Daoy (cell line): Measurements from ENCODE around the gene BOK. TPM values are rescaled to one million over a fixed set of nuclear protein-coding genes. Genes with fewer than 3 reads are reported as not detected.
"Not testable (repeated sequence)": the region's sequence is repeated elsewhere in the genome, so short reads cannot be mapped to it uniquely, and the experiment has no call there.

Experiments
- DNase-seq: peaks from one replicate; pipeline ENCODE4 v3.0.0-alpha.2; 2015; ENCODE audit warnings: low read depth
- total RNA-seq: library from RNA; depleted of rRNA; stranded (reverse); fragments of >200 nt; shearing (Covaris generic); gene quantifications from 2 replicates; pipeline ENCODE4 v1.2.3, GENCODE V29; 2014; rRNA removed

Gene BOK, protein sequence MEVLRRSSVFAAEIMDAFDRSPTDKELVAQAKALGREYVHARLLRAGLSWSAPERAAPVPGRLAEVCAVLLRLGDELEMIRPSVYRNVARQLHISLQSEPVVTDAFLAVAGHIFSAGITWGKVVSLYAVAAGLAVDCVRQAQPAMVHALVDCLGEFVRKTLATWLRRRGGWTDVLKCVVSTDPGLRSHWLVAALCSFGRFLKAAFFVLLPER
- 3.3 and 4.6 TPM in 2 replicates for total RNA-seq

DNA sequence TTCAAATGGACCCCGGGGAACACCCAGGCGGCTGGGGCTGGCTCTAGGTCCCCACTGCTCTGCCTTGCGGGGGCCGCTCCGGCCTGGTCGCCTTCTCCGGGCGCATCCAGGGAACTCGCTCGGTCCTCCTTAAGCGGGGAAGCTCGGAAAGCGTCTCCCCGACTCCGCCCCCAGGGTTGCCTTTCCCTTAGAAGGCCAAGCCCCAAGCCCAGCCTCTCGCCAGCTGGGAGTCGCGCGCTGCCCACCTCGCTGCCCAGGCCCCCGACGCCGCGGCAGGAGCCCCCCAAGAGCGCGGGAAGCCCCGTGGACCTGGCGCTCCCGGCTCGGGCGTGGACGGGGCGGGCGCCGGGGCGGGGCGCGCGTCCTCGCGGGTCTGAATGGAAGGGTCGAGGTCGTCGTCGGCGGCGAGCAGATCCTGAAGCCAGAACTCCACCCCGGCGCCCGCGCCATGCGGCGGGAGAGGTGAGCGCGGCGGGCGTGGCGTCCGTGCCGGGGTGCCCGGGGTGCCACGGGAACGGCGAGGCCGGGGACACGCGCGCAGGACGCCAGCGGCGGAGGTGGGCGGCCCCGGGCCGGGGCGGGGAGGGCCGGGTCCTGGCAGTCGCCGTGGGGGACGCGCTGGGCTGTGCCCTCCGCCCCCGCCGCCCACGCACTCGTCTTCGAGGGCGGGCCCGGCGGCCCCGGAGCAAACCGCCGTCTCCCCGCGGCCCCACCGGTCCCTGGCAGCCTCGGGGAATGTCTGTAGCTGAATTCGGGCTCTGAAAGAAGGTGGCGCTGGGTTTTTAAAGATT lies at the start of gene BOK:
Gene BOK, plus strand, starts transcription at position 214 of the 791 bp plus-strand sequence. CDS start 739 bp downstream, outside the sequence.
- peak; percentile 42 for DNase-seq

DNA sequence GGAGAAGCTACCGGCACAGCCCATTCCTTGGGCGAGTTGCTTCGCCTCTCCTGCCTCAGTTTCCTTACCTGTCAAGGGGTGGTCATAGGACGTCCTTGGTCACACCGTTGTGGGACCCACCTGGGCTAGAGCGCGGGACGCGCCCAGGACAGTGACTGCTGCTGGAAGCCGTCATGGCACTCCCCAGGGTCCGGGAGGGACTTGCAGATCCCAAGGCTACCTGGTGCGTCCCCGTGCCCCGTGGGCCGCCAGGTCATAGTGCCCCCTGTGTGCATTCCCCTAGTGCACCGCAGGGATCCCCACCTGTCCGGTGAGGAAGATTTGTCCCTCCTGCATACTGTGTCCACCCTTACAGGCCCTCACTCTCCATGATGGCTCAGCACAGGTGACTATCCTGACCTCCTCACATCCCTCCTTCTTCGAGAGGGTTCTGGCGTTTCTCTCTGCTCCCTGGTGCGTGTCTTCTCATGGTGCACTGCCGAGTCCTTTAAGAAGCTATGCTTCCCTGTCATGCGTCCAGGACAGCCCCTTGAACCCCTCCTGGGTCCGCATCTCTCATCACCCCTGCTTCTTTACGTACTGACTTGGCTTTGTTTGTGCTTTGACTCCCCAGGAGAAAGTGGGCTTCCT lies 49.3 kb upstream of the BOK start:
- no peak for DNase-seq

DNA sequence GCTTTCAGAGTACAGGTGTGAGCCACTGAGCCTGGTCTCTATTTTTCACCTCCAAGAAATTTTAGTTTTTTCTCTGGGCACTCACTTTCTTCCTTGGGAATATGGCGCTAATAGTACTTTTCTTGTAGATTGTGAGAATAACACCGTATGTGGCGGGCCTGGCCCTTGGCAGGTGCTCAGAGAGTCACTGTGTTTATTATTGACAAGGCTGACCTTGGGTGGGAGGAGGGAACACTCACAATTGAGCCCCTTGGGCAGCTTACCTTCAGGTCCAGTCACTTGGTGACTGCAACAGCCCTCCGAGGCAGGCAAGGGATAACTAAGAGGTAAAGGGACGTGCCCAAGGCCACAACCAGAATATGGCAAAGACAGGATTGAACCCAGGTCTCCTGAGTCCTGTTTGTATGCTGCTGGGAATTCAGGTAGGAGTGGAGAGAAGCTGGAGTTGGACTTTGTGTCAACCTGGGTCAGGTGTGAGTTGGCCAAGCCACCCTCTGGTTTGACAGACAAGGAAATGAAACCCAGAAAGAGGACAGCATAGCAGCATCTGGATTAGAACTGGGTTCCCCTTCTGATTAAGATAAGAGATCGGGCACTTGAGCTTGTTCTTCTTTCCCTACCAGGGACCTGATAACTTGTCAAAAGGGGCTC lies 47.3 kb upstream of the BOK start:
- DNase-seq: no peak

DNA sequence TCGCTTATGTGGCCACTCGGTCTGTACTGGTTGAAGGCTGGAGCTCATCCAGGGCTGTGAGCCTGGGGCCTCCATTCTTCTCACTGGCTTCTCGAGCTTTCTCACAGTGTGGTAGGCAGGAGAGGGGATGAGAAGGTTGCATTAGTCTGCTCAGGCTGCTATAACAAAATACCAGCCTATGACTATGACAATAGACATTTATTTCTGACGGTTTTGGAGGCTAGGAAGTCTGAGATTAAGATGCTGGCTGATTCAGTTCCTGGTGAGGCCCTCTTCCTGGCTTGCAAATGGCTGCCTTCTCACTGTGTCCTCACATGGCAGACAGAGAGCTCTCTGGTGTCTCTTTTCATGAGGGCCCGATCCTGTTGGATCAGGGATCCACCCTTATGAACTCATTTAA lies 44.0 kb upstream of the BOK start:
- no peak for DNase-seq

DNA sequence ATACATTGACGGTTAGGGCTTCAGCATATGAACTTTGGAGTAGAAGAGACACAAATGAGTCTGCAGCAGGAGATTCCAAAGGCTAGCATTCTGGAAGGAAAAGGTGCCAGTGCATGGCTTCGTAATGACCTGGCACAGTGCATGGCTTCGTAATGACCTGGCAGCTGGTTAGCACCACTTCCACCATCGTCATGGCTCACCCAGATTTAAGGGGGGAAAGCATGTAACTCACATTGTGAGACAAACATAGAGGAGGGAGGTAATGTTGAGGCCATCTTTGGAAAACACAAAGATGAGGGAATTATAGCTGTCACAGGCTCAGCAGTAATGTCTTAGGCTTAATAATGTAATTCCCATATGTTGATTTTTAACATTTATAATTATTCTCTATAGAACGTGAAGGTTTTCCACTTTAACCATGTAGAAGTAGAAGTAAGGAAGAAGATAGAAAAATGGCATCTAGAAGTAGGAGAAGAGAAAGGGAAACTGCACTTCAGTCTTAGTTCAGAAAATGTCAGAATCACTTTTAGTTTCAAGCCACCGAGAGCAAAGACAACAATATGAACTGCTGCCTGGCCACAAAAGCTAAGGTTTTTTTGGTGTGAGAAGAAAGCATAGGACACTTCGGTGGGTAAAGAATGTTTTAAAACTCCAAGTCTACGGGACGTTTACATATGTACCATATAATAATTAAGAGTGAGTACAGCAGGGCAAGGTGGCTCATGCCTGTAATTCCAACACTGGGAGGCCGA lies 43.4 kb upstream of the BOK start:
- DNase-seq: no peak

DNA sequence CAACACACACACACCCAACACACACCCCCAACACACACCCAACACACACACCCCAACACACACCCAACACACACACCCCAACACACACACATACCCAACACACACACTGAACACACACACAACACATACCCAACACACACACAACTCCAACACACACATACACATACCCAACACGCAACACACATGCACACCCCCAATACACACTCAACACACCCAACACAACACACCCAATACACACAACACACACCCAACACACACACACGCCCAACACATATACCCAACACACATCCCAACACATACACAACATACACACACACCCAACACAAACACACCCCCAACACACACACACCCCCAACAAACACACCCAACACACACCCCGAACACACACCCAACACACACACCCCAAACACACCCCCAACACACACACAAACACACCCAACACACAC lies 42.0 kb upstream of the BOK start:
- no peak for DNase-seq

DNA sequence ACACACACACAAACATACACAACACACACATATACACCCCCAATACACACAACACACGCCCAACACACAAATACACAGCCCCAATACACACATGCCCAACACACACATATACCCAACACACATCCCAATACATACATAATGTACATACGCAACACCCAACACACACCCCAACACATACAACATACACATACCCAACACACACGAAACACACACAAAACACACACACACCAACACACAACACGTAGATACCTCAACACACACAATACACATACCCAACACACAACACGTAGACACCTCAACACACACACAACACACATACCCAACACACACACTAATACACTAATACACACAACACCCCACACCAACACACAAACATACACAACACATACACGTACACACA lies 41.2 kb upstream of the BOK start:
- no peak for DNase-seq

DNA sequence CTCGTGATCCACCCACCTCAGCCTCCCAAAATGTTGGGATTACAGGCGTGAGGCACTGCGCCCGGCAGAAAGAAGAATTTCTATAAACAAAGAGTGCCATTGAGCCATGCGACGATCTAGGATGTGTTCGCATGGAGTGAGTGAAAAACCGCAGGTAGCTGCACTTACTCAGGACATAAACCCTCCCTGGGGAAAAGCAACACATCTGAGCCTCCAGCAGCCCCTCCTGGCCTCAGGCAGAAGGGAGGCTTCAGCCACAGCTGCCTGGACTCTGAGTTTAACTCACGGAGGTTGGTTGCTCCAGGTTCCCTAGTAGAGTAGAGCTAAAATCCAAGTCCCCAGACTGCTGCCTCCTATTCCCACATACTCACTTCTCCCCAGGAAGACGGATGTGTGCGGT lies 38.9 kb upstream of the BOK start:
- DNase-seq: no peak

DNA sequence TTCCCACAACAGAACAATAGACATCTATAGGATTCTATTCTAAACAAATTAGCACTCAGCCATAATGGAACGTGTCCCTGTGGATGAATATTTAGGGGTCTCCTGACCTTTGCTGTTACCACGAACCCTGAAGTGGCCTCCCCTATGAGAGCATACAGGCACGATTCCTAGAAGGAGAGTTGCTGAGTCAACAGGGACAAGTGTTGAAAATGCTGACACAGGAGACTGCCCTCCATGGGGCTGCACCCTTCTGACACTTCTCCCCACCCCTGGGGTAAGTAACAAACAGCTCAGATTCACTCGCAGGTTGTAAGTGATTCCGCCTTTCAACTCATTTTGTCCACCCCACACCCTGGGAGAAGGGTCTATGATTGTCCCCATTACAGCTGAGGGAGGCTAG lies 36.1 kb upstream of the BOK start:
- DNase-seq: no peak

DNA sequence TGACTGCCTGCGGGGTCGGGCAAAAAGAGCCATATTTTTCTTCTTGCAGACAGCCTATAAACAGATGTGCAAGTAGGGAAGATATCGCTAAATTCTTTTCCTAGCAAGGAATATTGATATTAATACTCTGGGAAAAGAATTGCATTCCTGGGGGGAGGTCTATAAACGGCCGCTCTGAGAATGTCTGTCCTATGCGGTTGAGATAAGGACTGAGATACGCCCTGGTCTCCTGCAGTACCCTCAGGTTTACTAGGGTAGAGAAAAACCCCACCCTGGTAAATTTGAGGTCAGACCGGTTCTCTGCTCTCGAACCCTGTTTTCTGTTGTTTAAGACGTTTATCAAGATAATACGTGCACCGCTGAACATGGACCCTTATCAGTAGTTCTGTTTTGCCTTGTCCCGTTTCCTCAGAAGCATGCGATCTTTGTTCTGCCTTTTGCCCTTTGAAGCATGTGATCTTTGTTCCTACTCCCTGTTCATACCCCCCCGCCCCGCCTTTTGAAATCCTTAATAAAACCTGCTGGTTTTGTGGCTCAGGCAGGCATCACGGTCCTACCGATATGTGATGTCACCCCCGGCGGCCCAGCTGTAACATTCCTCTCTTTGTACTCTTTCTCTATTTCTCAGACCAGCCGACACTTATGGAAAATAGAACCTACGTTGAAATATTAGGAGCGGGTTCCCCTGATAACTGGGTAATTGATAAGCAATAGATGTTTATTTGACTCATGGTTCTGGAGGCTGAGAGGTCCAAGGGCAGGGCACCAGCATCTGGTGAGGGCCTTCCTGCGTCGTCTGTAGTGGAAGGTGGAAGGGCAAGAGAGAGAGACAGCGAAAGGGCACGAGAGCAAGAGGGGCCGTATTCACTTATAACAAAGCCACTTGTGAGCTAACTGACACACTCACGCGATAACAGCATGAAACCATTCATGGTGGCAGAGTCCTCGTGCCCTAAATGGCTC lies 32.4 kb upstream of the BOK start:
- DNase-seq: not testable (repeated sequence)

DNA sequence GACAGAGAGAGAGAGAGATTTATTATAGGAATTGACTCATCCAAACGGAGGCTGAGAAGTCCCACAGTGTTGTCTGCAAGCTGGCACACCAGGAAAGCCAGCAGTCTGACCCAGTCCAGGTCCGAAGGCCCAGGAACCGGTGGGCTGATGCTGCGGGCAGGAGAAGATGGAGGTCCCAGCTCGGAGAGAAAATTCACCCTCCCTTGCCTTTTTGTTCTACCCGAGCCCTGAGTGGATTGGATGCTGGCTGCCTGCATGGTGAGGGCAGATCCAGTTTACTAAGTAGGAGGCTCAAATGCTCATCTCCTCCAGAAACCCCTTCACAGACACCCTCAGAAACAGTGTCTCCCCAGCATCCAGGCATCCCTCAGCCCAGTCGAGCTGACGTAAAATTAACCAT lies 28.0 kb upstream of the BOK start:
- DNase-seq: no peak

DNA sequence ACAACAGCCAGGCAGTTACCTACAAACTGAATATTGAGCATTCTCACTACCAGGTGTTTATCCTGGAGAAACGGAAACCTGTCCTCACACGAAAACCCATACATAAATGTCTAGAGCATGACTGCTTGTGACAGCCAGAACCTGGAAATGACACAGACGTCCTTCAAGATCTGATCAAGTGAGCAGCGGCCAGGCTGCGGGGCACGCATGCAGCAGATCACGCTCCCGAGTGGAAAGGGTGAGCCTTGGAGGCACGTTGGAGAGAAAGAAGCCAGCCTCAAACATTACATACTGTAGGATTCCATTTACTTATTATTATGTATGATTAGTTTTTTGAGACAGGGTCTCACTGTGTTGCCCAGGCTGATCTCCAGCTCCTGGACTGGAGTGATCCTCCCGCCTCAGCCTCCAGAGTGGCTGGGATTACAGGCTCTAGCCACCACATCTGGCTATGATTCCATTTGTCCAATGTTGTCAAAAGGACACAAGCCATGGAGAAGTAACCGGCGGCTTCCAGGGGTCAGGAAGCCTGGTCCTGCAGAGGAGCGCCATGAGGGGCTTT lies 27.3 kb upstream of the BOK start:
- DNase-seq: no peak

DNA sequence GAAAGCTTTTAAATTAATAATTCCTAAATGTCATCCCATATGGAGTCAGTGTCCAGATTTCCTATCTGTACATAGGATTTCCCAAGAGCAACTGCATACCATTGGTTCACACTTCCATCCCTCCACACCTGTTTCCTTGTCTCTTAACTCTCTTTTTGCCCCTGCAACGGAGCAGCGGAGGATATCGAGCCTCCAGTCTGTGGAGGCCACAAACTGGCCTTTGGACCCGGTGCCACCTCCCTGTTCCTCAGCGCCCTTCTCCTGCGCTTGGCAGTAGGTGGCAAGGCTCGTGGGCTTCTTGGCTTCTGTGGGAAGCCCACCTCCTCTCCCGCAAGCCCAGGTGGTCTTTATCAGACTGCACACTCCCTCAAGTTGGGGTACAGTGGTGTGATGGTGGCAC lies 26.4 kb upstream of the BOK start:
- no peak for DNase-seq

DNA sequence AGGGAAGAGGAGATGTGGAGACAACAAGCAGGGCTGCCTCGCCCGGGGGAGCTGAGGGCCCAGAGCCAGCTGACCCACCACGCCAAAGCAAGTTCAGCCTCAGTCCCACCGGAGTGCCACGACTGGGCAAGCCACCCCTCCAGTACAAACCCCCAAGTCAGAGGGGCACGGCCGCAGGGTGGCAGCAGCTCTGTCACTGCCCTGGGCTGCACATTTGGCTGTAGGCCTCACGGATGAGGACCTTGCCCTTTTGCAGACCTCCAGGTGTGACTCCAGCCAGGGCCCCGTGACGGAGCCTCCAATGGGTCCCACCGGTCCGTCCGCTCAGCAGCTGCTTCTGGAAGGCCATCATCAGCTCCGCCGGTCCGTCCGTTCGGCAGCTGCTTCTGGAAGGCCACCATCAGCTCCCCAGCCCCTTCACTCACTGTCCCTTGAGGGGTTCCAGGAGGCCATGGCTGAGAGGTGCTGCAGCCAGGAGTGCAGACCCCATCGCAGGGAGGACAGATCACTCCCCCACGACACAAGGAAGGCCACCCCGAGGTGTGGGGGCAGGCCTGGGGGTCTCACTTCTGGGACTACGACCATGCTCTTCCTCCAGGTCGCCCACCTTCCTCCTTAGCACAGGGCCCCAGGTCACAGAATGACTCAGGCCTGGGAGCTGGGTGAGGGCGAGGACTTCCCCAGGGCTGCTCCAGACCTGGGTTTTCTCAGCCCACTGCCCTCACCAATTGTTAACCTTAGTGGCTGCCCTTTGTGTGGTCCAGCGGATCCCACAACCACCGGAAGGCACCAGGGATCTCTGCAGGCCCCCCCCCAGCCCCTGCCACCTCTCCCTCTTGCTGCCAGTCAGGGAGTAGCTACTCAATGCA lies 25.6 kb upstream of the BOK start:
- DNase-seq: no peak

DNA sequence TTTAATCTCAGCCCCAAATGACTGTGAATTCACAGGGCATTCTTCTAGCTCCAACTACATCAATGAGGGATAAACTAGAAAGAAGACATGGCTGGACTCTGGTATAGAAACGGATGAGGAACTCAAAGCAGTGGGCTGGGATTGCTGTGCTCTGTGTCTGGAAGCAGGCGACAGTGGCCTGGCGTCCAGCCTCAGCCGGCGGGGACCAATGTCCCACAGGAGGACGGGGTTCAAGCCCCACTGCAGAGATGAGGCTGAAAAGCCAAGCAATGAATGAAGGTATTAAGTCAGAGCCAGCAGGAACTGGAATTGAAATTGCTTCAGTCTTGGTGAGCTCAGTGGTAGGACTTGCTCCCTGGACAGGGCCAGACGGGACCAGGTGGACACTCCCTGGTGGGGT lies 24.3 kb upstream of the BOK start:
- DNase-seq: no peak

DNA sequence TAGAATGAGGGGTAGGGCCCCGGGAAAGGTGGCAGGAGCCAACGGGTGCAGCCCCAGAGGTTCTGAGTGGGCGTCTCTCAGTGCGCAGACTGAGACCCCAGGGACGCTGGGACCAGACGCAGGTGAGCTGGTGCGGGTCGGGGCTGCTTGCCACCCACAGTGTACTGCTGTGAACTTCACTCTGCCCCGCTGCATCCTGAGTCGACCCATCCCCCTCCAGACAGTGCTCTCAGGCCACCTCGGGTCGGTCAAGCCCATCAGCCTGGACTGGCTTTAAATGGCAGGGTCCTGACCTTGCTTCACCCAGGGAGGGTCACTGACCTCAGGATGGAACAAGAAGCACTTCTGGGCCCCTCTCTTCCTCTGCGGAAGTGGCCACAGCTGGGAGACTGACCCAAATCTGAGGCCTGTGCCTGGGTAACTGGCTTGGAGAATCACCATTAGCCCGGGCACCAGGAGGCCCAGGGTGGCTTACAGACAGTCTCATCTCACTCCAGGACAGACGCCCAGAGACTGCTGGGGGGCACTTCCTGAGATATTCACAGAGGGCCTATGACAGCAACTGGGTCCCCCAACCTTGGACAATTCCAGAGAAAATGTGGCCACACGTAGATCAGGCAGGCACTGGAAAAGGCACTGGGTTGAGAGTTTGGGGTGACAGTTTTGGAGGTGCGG lies 23.7 kb upstream of the BOK start:
- DNase-seq: no peak

DNA sequence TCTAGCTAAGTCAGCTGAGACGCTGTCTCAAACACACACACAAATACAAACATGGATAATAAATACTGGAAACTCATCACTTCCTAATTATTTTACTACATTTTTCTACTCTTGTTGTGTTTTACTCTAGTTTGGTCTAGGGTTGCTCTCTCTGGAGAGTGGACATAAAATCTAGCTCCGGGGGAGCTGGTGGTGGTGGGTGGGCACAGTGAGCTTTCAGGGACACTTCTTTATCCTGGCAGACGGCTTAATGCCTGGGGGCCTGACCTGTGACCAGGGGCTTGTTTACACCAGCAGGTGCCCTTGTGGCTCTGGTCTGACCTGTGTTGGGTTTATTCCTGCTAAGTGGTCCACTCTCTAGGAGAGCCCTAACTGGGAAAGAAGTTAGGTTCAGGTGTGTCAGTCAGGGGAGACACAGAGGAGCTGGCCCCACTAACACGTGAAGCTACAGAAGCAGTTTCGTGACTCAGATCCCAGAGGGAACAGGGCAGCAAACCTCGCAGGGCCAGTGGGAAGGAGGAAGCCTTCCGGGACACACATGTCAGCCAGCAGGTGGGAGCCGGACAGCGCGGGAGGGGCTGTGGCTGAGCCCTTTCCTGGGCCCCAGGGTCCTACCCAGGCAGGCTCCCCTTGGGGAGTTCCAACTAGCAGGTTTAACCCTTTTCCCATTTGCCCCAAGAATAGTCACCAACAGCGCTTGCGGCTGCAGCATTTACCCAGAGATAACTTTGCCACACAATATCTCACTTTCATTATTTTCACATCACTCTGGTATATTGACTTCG lies 22.5 kb upstream of the BOK start:
- no peak for DNase-seq
